ENCODE results near the gene CCDC185.

CCDC185 gene

DNA sequence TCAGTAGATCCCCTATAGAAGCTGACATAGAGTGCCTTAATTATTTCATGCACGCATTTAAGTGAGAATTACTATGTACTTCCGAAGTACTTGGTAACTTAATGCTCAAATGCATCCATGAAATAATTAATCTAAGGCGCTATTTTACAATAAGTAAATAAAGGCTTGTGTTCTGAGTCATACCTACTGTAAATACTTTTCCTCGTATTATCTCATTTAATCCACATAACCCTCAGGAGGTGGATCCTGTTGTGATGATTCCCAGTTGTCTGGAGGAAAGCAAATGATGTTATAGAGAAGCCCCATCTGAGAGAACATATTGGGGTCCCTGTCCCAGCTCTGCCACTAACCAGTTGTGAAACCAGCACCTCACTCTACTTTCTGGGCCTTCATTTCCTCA is 45.6 kb upstream of the CCDC185 start:
- no peak overlapping the region for H3K4me3 ChIP-seq (replicated peaks; ENCODE audit: low read depth, low read length)
- no peak for DNase-seq (ENCODE audit: extremely low read depth, insufficient read length)
- no peaks in the 10 kb centered on the region; the same call in 1 of the 2 replicates for H3K27me3 ChIP-seq (replicated peaks; ENCODE audit: control insufficient read depth, insufficient read depth, low read length)
- no peaks in the 10 kb centered on the region for H3K36me3 ChIP-seq (ENCODE audit: control insufficient read depth, insufficient read depth, low read length)
- TF ChIP-seq, protein P1, sequence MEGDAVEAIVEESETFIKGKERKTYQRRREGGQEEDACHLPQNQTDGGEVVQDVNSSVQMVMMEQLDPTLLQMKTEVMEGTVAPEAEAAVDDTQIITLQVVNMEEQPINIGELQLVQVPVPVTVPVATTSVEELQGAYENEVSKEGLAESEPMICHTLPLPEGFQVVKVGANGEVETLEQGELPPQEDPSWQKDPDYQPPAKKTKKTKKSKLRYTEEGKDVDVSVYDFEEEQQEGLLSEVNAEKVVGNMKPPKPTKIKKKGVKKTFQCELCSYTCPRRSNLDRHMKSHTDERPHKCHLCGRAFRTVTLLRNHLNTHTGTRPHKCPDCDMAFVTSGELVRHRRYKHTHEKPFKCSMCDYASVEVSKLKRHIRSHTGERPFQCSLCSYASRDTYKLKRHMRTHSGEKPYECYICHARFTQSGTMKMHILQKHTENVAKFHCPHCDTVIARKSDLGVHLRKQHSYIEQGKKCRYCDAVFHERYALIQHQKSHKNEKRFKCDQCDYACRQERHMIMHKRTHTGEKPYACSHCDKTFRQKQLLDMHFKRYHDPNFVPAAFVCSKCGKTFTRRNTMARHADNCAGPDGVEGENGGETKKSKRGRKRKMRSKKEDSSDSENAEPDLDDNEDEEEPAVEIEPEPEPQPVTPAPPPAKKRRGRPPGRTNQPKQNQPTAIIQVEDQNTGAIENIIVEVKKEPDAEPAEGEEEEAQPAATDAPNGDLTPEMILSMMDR (IDR thresholded peaks at IDR 0.05; ENCODE audit: insufficient read depth, low read length, poor library complexity, severe bottlenecking): no peak

DNA sequence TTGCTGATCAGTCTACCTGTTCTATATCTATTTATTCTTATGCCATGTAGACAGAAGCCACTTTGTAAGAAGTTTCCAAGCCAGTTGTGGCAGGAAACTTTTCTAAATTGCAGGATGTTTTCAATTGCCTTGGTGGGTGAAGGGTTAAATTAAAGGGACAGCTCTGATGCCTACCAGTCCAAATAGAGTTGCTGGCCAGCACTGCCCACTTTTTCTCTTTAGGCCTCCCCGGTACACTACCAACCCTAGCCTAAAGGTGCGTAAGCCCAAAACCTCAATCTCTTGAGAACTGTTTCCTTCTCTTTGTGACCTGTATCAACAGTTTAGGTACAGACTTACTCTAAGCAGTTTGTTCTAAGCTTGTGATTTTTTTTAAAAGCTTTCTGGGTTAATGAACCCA is 44.8 kb upstream of the CCDC185 start:
- DNase-seq (ENCODE audit: extremely low read depth, insufficient read length): no peak
- H3K27me3 ChIP-seq (replicated peaks; ENCODE audit: control insufficient read depth, insufficient read depth, low read length): no peaks in the 10 kb centered on the region; the same call in 1 of the 2 replicates
- TF ChIP-seq, protein P1 (IDR thresholded peaks at IDR 0.05; ENCODE audit: insufficient read depth, low read length, poor library complexity, severe bottlenecking): no peak
- no peaks in the 10 kb centered on the region for H3K36me3 ChIP-seq (ENCODE audit: control insufficient read depth, insufficient read depth, low read length)
- no peak overlapping the region for H3K4me3 ChIP-seq (replicated peaks; ENCODE audit: low read depth, low read length)

DNA sequence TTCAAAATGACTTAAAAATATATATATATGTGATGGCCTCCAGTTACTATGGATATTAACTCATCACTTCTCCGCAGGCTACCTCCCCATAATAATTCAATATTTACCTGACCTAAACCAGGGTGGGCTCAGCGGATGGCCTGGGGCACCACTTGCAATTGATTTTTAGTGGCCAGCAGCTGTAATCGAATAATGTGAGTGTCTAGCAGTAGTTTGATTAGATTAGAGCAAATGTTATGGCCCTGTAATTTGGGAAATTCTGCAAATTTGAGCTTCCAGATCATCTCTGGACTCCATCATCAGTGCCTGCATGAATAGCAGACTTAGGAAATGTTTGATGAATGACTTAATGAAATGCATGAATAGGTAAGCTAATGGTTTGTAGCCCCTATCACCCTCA is 44.0 kb upstream of the CCDC185 start:
- DNase-seq (ENCODE audit: extremely low read depth, insufficient read length): no peak
- Histone ChIP-seq H3K36me3 (ENCODE audit: control insufficient read depth, insufficient read depth, low read length) (no peaks in the 10 kb centered on the region), H3K27me3 (replicated peaks; ENCODE audit: control insufficient read depth, insufficient read depth, low read length) (no peaks in the 10 kb centered on the region; the same call in 1 of the 2 replicates), H3K4me3 (replicated peaks; ENCODE audit: low read depth, low read length) (no peak overlapping the region)
- TF ChIP-seq, protein P1 (IDR thresholded peaks at IDR 0.05; ENCODE audit: insufficient read depth, low read length, poor library complexity, severe bottlenecking): no peak

DNA sequence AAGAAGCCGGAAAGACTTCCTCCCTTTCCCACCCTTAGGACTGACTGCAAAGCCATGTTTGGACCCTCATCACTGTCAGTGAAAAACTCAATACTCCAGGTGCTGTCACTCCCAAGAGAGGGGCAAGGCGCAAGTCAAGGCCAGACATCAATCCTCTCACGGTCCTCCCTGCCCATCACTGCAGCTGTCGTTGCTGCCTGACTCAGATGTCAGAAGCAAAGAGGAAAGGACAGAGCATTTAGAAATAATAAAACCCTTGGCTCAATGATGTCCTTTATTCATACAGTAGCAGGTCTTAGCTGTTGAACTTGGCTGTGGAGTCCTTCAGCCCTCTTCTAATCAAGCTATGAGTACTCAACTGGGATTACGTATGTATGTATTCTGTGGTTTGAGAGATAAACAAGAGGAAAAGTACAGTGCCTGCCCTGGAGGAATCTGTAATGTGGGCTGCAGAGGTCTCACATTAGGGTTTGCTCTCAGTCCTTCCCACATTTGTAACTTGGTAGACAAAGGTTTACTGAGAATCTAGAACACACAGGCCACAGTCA is 42.8 kb upstream of the CCDC185 start:
- TF ChIP-seq, protein P1 (IDR thresholded peaks at IDR 0.05; ENCODE audit: insufficient read depth, low read length, poor library complexity, severe bottlenecking): no peak
- H3K36me3 ChIP-seq (ENCODE audit: control insufficient read depth, insufficient read depth, low read length): no peaks in the 10 kb centered on the region
- no peaks in the 10 kb centered on the region; the same call in 1 of the 2 replicates for H3K27me3 ChIP-seq (replicated peaks; ENCODE audit: control insufficient read depth, insufficient read depth, low read length)
- DNase-seq (ENCODE audit: extremely low read depth, insufficient read length): no peak
- H3K4me3 ChIP-seq (replicated peaks; ENCODE audit: low read depth, low read length): no peak overlapping the region

DNA sequence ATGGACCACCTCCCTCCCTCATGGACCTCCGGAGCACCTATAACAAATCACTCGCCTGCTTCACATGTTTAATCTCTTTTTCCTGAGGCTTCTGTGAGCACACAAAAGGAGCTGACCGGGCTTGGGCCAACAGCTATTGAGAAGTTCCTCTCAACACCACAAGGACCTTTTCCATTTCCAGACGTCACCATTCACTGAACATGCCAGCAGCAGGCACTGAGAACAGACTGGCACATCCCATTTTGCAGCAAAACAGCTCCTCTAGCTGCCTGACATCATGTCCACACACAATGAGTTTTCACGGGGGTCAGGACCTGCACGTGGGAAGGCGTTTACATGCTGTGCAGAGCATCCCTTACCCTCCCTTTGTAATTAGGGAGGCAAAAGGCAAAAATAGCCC is 40.3 kb upstream of the CCDC185 start:
- H3K36me3 ChIP-seq (ENCODE audit: control insufficient read depth, insufficient read depth, low read length): no peaks in the 10 kb centered on the region
- DNase-seq (ENCODE audit: extremely low read depth, insufficient read length): no peak
- TF ChIP-seq, protein P1 (IDR thresholded peaks at IDR 0.05; ENCODE audit: insufficient read depth, low read length, poor library complexity, severe bottlenecking): no peak
- no peaks in the 10 kb centered on the region; the same call in 1 of the 2 replicates for H3K27me3 ChIP-seq (replicated peaks; ENCODE audit: control insufficient read depth, insufficient read depth, low read length)
- H3K4me3 ChIP-seq (replicated peaks; ENCODE audit: low read depth, low read length): no peak overlapping the region

DNA sequence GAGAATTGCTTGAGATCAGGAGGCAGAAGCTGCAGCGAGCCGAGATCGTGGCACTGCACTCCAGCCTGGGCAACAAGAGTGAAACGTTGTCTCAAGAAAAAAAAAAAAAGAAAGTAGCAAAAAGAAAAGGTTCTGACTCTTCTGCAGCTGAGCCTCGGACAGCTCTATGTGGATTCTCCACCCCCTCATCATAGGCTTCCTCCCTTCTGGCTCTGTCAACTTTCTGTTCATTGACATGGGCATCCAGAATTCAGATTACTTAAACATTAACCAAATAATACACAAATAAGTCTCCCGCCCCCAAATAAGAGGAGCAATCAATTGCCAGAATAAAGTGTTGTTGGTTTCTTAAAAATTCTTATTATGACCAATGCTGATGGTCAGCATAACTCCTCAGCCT is 39.3 kb upstream of the CCDC185 start:
- no peaks in the 10 kb centered on the region; the same call in 1 of the 2 replicates for H3K27me3 ChIP-seq (replicated peaks; ENCODE audit: control insufficient read depth, insufficient read depth, low read length)

More for the DNA sequence above, 39.3 kb upstream of the CCDC185 start:
- no peak for DNase-seq (ENCODE audit: extremely low read depth, insufficient read length)
- H3K36me3 ChIP-seq (ENCODE audit: control insufficient read depth, insufficient read depth, low read length): no peaks in the 10 kb centered on the region
- TF ChIP-seq, protein P1 (IDR thresholded peaks at IDR 0.05; ENCODE audit: insufficient read depth, low read length, poor library complexity, severe bottlenecking): no peak
- H3K4me3 ChIP-seq (replicated peaks; ENCODE audit: low read depth, low read length): no peak overlapping the region

Data from GM06990 (cell line).